Breast epithelium (tissue), 3 donors: ENCODE measurements around the gene TAF10.

ENCODE experiments used
- POLR2AphosphoS5 ChIP-seq, 3 donors: sonication (generic); formaldehyde crosslinking; IDR thresholded peaks; one replicate each; pipeline ENCODE4 v1.6.1; 2017; ENCODE audit warnings: antibody characterized with exemption in 3 of 3
- TF ChIP-seq, protein P1 (sequence below), 3 donors: fragments of 450-650 bp; IDR thresholded peaks; one replicate each; pipeline ENCODE4 v1.5.1; 2016 to 2017; ENCODE audit warnings: antibody characterized with exemption in 3 of 3, mild to moderate bottlenecking in 3 of 3, moderate library complexity in 3 of 3

DNA sequence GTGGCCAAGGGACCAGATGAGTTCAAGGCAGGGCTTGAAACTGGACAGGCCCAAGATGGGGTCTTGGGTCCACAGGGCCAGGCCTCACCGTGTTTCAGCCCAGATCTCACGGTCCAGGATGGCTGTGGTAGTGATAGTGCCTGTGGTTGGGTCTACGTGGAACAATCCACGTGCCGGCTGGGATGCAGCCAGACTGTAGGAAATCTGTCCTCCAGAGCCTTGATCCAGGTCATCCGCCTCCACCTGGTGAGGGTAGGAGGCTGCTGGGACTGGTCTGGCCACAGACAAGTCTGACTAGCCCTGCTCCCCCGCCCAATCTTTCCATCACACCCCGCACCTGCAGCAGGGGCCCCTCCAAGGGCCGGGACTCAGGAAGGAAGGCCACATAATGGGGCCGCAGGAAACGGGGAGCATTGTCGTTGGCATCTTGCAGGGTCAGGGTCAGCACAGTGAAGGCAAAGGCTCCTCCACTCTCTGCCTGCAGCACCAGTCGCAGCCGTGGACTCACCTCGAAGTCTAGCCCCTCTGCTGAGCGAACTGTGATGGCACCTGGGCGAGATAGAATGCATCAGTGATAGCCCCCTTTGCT is 13.9 kb upstream of the TAF10 start:
- TF ChIP-seq, protein P1, sequence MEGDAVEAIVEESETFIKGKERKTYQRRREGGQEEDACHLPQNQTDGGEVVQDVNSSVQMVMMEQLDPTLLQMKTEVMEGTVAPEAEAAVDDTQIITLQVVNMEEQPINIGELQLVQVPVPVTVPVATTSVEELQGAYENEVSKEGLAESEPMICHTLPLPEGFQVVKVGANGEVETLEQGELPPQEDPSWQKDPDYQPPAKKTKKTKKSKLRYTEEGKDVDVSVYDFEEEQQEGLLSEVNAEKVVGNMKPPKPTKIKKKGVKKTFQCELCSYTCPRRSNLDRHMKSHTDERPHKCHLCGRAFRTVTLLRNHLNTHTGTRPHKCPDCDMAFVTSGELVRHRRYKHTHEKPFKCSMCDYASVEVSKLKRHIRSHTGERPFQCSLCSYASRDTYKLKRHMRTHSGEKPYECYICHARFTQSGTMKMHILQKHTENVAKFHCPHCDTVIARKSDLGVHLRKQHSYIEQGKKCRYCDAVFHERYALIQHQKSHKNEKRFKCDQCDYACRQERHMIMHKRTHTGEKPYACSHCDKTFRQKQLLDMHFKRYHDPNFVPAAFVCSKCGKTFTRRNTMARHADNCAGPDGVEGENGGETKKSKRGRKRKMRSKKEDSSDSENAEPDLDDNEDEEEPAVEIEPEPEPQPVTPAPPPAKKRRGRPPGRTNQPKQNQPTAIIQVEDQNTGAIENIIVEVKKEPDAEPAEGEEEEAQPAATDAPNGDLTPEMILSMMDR (IDR thresholded peaks at IDR 0.05): no peak
- TF ChIP-seq POLR2AphosphoS5 (IDR thresholded peaks at IDR 0.05): no peak
